IMR-90 (cell line): ENCODE results near the gene EHD4. TPM values are rescaled to one million over a fixed set of nuclear protein-coding genes. Genes with fewer than 3 reads are reported as not detected.

Source experiments
- ATAC-seq: fragments of 200-7000 bp; cut with Tn5 transposase; 2 replicates; pipeline ENCODE4 v1.9.1; 2020; ENCODE audit warnings: low read depth, mild to moderate bottlenecking, moderate library complexity
- BruUV-seq: library from RNA; stranded (reverse); fragments of 400-500 nt; replicated peaks from 2 replicates; lab custom pipeline; 2021; lab: Mats Ljungman, UMichigan
- CTCF ChIA-PET: fragments of 300-600 bp; formaldehyde crosslinking; extraction: SDS; loops from one replicate; lab custom pipeline; 2021; ENCODE audit warnings: antibody characterized with exemption; lab: Yijun Ruan, JAX
- POLR2A ChIA-PET: fragments of 300-600 bp; sonication (Branson Sonifier 250); formaldehyde crosslinking; loops from one replicate; lab custom pipeline; 2022; ENCODE audit warnings: antibody characterized with exemption; ENCODE audit not compliant: unreplicated experiment; lab: Charles Lee
- DNase-seq: peaks from one replicate; pipeline ENCODE4 v3.0.0; 2013
- H2AFZ ChIP-seq: replicated peaks from 2 replicates; pipeline ENCODE3; 2013; ENCODE audit warnings: low read length, mild to moderate bottlenecking; ENCODE audit not compliant: poor library complexity
- H2AK5ac ChIP-seq: 2 replicates; pipeline ENCODE4 v1.6.1; 2013; ENCODE audit warnings: low read depth, low read length, inconsistent platforms
- H2AK9ac ChIP-seq: replicated peaks from 2 replicates; pipeline ENCODE3; 2013; ENCODE audit warnings: mild to moderate bottlenecking, low read depth, low read length, moderate library complexity; ENCODE audit not compliant: poor library complexity
- H2BK120ac ChIP-seq: 2 replicates; pipeline ENCODE4 v1.6.1; 2013; ENCODE audit warnings: low read depth, low read length, inconsistent platforms
- H2BK15ac ChIP-seq: 3 replicates; pipeline ENCODE4 v1.6.1; 2013; ENCODE audit warnings: low read depth, low read length, inconsistent platforms
- H2BK20ac ChIP-seq: 2 replicates; pipeline ENCODE4 v1.6.1; 2013; ENCODE audit warnings: low read depth, mild to moderate bottlenecking, inconsistent platforms, low read length, moderate library complexity
- H2BK5ac ChIP-seq: 2 replicates; pipeline ENCODE4 v1.6.1; 2013; ENCODE audit warnings: mild to moderate bottlenecking, low read depth, low read length, inconsistent platforms; ENCODE audit not compliant: poor library complexity, severe bottlenecking
- H3K14ac ChIP-seq: replicated peaks from 2 replicates; pipeline ENCODE4 v1.6.1; 2013; ENCODE audit warnings: low read depth, low read length, inconsistent platforms
- H3K18ac ChIP-seq: 2 replicates; pipeline ENCODE4 v1.6.1; 2013; ENCODE audit warnings: low read depth, low read length, control low read depth
- H3K23ac ChIP-seq: 2 replicates; pipeline ENCODE4 v1.6.1; 2013; ENCODE audit warnings: low read depth, low read length, inconsistent platforms
- H3K27ac ChIP-seq: 2 replicates; pipeline ENCODE4 v1.5.1; 2013; ENCODE audit warnings: mild to moderate bottlenecking, control low read depth, low read length; ENCODE audit not compliant: insufficient read depth
- H3K27me3 ChIP-seq: 2 replicates; pipeline ENCODE4 v1.6.1; 2013; ENCODE audit warnings: low read length; ENCODE audit not compliant: control insufficient read depth, insufficient read depth
- H3K36me3 ChIP-seq: 2 replicates; pipeline ENCODE4 v1.6.1; 2013; ENCODE audit warnings: low read length, mixed read lengths; ENCODE audit not compliant: control insufficient read depth, insufficient read depth
- H3K4ac ChIP-seq: 2 replicates; pipeline ENCODE4 v1.6.1; 2013; ENCODE audit warnings: low read depth, low read length, inconsistent platforms
- H3K4me1 ChIP-seq: 2 replicates; pipeline ENCODE4 v1.6.1; 2013; ENCODE audit warnings: low read length, mixed read lengths; ENCODE audit not compliant: control insufficient read depth, insufficient read depth
- H3K4me2 ChIP-seq: 2 replicates; pipeline ENCODE4 v1.6.1; 2013; ENCODE audit warnings: low read depth, mild to moderate bottlenecking, control low read depth, low read length, moderate library complexity
- H3K4me3 ChIP-seq: 2 replicates; pipeline ENCODE4 v1.5.1; 2013; ENCODE audit warnings: low read depth, mild to moderate bottlenecking, control low read depth, low read length, moderate library complexity; ENCODE audit not compliant: insufficient read depth
- H3K56ac ChIP-seq: 2 replicates; pipeline ENCODE4 v1.6.1; 2013; ENCODE audit warnings: low read length, inconsistent platforms; ENCODE audit not compliant: insufficient read depth; ENCODE audit errors: extremely low read depth
- H3K79me1 ChIP-seq, 2 experiments: 2 replicates each; pipeline ENCODE4 v1.6.1; 2013; ENCODE audit warnings: low read length in 2 of 2, inconsistent platforms in 1 of 2, low read depth in 1 of 2
- H3K9ac ChIP-seq: 2 replicates; pipeline ENCODE4 v1.6.1; 2013; ENCODE audit warnings: low read depth, low read length, control low read depth
- H3K9me1 ChIP-seq: 2 replicates; pipeline ENCODE4 v1.6.1; 2013; ENCODE audit warnings: low read length, inconsistent platforms; ENCODE audit not compliant: insufficient read depth
- H3K9me3 ChIP-seq: 2 replicates; pipeline ENCODE4 v1.6.1; 2013; ENCODE audit warnings: low read length; ENCODE audit not compliant: control insufficient read depth, insufficient read depth
- H4K20me1 ChIP-seq: 2 replicates; pipeline ENCODE4 v1.6.1; 2013; ENCODE audit warnings: low read length, inconsistent platforms; ENCODE audit not compliant: insufficient read depth
- H4K5ac ChIP-seq: 2 replicates; pipeline ENCODE4 v1.6.1; 2013; ENCODE audit warnings: mild to moderate bottlenecking, low read depth, low read length, control low read depth
- H4K8ac ChIP-seq, 2 experiments: 2 replicates each; pipeline ENCODE4 v1.6.1; 2013; ENCODE audit warnings: low read depth in 2 of 2, low read length in 2 of 2, control low read depth in 1 of 2, inconsistent platforms in 1 of 2
- H4K91ac ChIP-seq: 2 replicates; pipeline ENCODE4 v1.6.1; 2013; ENCODE audit warnings: low read depth, low read length, inconsistent platforms; ENCODE audit not compliant: insufficient read depth
- BHLHE40 ChIP-seq: fragments of 150-350 bp; IDR thresholded peaks from 2 replicates; pipeline ENCODE4 v1.6.1; 2016; ENCODE audit warnings: mild to moderate bottlenecking, low read depth, low read length
- CEBPB ChIP-seq: IDR thresholded peaks from 2 replicates; pipeline ENCODE4 v1.6.1; 2012; ENCODE audit warnings: low read depth, low read length, improper control_type of control experiment
- CHD1 ChIP-seq: IDR thresholded peaks from 2 replicates; pipeline ENCODE4 v1.6.1; 2012; ENCODE audit warnings: low read depth, low read length, improper control_type of control experiment
- FOS ChIP-seq: fragments of 150-350 bp; IDR thresholded peaks from 2 replicates; pipeline ENCODE4 v1.6.1; 2016; ENCODE audit warnings: low read depth, low read length
- MAFK ChIP-seq: IDR thresholded peaks from 2 replicates; pipeline ENCODE4 v1.6.1; 2012; ENCODE audit warnings: low read depth, low read length, improper control_type of control experiment
- MAZ ChIP-seq: IDR thresholded peaks from 2 replicates; pipeline ENCODE4 v1.6.1; 2012; ENCODE audit warnings: low read depth, mild to moderate bottlenecking, low read length, improper control_type of control experiment, moderate library complexity, borderline replicate concordance
- MXI1 ChIP-seq: IDR thresholded peaks from 2 replicates; pipeline ENCODE4 v1.6.1; 2012; ENCODE audit warnings: low read depth, mild to moderate bottlenecking, low read length, moderate library complexity, borderline replicate concordance
- POLR2A ChIP-seq: IDR thresholded peaks from 2 replicates; pipeline ENCODE4 v1.6.1; 2012; ENCODE audit warnings: mild to moderate bottlenecking, low read depth, low read length
- RFX5 ChIP-seq: IDR thresholded peaks from 2 replicates; pipeline ENCODE4 v1.8.0; 2012; ENCODE audit warnings: low read depth, mild to moderate bottlenecking, low read length, moderate library complexity
- SMC3 ChIP-seq: fragments of 150-350 bp; IDR thresholded peaks from 2 replicates; pipeline ENCODE4 v1.6.1; 2016; ENCODE audit warnings: low read depth, mild to moderate bottlenecking, antibody characterized with exemption, low read length, moderate library complexity
- WGBS, 2 experiments: methylation state at CpG; one replicate each; pipeline versions ENCODE4 v1.1.5 to v1.1.7; 2013; ENCODE audit warnings: missing lambda C conversion rate in 2 of 2; ENCODE audit not compliant: insufficient read length in 1 of 2; ENCODE audit errors: extremely low coverage in 2 of 2; 5-methylcytosine and 5-hydroxymethylcytosine counted together
- dilution Hi-C: fragments of 300-500 bp; cut with HindIII; formaldehyde crosslinking; loops from one replicate; pipeline ENCODE4 v1.14.3; 2018; ENCODE audit warnings: low sequenced_read_pairs; ENCODE audit not compliant: unreplicated experiment
- in situ Hi-C: fragments of 300-500 bp; cut with MboI; formaldehyde crosslinking; loops from 3 replicates; pipeline ENCODE4 v1.14.3; 2019; ENCODE audit warnings: low sequenced_read_pairs, inconsistent platforms, mixed read lengths
- intact Hi-C: fragments of 100-400 bp; cut with micrococcal nuclease; formaldehyde crosslinking; loops from 2 replicates; pipeline ENCODE4 v1.10.0; 2022
- polyA plus RNA-seq, 3 experiments: library from polyadenylated mRNA; depleted of rRNA; stranded (reverse); fragments of >200 nt; gene quantifications; 2 replicates each; pipeline ENCODE4 v1.2.3, GENCODE V29; 2012; ENCODE audit warnings: low replicate concordance in 1 of 3
- total RNA-seq: library from RNA; depleted of rRNA; stranded (reverse); fragments of >200 nt; gene quantifications from 2 replicates; pipeline ENCODE4 v1.2.3, GENCODE V29; 2012
- TF ChIP-seq, protein P1 (sequence below): fragments of 150-350 bp; IDR thresholded peaks from 2 replicates; pipeline ENCODE4 v1.6.1; 2017; ENCODE audit warnings: mild to moderate bottlenecking, antibody characterized with exemption, low read length, low read depth
- TF ChIP-seq, protein P2 (sequence below): fragments of 150-350 bp; IDR thresholded peaks from 2 replicates; pipeline ENCODE4 v1.6.1; 2016; ENCODE audit warnings: low read depth, mild to moderate bottlenecking, low read length, moderate library complexity, borderline replicate concordance

Gene EHD4
- total and polyA plus RNA-seq, 2 of the 4 experiments (the other 2 are of a cell fraction) = 21.0 to 29.0 TPM

DNA sequence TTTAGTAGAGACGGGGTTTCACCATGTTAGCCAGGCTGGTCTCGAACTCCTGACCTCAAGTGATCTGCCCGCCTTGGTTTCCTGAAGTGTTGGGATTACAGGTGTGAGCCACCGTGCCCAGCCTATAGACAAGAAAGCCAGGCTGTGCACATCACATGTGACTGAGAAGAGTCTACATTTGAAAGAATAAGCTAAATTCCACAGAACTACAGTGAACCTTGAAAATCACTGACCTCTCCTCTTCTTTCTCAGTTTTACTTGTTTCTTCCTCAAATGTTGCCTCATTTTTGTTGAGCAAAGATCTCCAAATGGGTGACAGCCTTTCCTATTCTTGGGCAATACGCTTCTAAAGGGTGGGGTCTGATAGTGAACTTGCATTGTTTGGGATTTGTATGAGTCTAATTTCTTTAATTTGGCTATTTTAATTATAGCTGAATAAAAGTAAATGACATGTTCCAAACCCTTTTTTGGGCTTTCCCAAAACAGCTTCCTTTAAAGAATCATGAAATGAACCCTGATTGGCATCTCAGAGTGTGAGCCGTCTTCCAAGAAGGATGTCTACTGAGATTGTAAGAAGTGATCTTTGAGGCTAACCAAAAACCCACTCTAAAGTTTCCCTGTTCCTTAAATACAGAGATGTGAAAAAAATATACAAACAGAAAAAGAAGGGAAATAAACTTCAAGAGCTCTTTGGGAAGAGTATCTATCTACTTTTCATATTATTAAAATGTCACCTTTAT is 56.9 kb downstream of the EHD4 start (continued):
- TF ChIP-seq MXI1 (no peak), MAFK (no peak), POLR2A (no peak), MAZ (no peak), CEBPB (no peak)

DNA sequence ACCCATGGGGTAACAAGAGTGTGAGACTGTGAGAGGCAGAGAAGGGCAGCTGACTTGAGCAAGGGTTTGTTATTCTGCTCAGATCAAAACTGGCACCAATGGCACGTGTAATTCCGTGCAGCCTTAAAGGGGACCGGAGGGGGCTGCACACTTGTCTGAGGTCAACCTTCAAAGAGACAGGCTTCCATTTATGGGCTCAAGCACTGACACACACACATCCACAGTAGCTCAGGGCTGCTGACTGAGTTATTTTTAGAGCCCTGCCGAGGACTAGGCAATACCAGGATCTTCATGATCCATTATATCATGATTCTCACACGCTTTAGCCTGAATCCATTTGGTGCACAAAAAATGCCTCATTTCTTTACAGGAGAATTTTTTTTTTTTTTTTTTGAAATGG is 57.9 kb downstream of the EHD4 start:
- intact Hi-C loops (no loop called here), in situ Hi-C loops (no loop called here)
- CTCF ChIA-PET = no interaction called here

More for the DNA sequence above, 57.9 kb downstream of the EHD4 start:
- H2BK120ac ChIP-seq = no peak overlapping the region
- no peak overlapping the region for H2BK20ac ChIP-seq
- no peak overlapping the region for H3K18ac ChIP-seq
- no peak overlapping the region for H3K56ac ChIP-seq
- H3K4me1 ChIP-seq = peaks cover 7% of the 10 kb centered on the region
- H4K20me1 ChIP-seq = peaks cover 12% of the 10 kb centered on the region
- no peak overlapping the region for H3K9ac ChIP-seq
- no CpG with 5 or more reads among the region's 5 CpGs for WGBS, 2 experiments
- no peak overlapping the region for H2AK5ac ChIP-seq
- no TSS peak for BruUV-seq
- H3K27me3 ChIP-seq = no peaks in the 10 kb centered on the region
- no peak overlapping the region for H3K4ac ChIP-seq
- peaks cover 9% of the 10 kb centered on the region for H3K36me3 ChIP-seq
- H2AFZ ChIP-seq = no peak overlapping the region
- H4K91ac ChIP-seq = no peak overlapping the region
- H3K27ac ChIP-seq = no peak overlapping the region
- H3K79me1 ChIP-seq = peaks cover 23 to 83% of the 10 kb centered on the region in 2 experiments
- peaks cover 33% of the 10 kb centered on the region for H3K9me1 ChIP-seq
- no peak for DNase-seq
- no peak overlapping the region for H3K4me2 ChIP-seq
- H3K23ac ChIP-seq = no peak overlapping the region
- H3K9me3 ChIP-seq = no peaks in the 10 kb centered on the region
- no peak overlapping the region for H2AK9ac ChIP-seq
- H4K5ac ChIP-seq = no peak overlapping the region
- H2BK15ac ChIP-seq = no peak overlapping the region
- H2BK5ac ChIP-seq = no peak overlapping the region
- TF ChIP-seq, protein P1, sequence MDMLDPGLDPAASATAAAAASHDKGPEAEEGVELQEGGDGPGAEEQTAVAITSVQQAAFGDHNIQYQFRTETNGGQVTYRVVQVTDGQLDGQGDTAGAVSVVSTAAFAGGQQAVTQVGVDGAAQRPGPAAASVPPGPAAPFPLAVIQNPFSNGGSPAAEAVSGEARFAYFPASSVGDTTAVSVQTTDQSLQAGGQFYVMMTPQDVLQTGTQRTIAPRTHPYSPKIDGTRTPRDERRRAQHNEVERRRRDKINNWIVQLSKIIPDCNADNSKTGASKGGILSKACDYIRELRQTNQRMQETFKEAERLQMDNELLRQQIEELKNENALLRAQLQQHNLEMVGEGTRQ = no peak
- no peak for TF ChIP-seq SMC3
- TF ChIP-seq CEBPB = no peak
- no peak for TF ChIP-seq POLR2A
- TF ChIP-seq MAZ = no peak
- TF ChIP-seq RFX5 = no peak
- no peak for TF ChIP-seq MAFK
- no peak for TF ChIP-seq BHLHE40
- no peak for TF ChIP-seq FOS
- TF ChIP-seq, protein P2, sequence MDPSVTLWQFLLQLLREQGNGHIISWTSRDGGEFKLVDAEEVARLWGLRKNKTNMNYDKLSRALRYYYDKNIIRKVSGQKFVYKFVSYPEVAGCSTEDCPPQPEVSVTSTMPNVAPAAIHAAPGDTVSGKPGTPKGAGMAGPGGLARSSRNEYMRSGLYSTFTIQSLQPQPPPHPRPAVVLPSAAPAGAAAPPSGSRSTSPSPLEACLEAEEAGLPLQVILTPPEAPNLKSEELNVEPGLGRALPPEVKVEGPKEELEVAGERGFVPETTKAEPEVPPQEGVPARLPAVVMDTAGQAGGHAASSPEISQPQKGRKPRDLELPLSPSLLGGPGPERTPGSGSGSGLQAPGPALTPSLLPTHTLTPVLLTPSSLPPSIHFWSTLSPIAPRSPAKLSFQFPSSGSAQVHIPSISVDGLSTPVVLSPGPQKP = no peak
- TF ChIP-seq CHD1 = no peak
- no peak overlapping the region for H3K14ac ChIP-seq
- dilution Hi-C loops = no loop called here
- H4K8ac ChIP-seq = no peak overlapping the region
- no peak for ATAC-seq
- POLR2A ChIA-PET = no interaction called here
- H3K4me3 ChIP-seq = no peak overlapping the region
